Activated CD8-positive, alpha-beta memory T cell treated with anti-CD3 and anti-CD28 coated beads, Interleukin-2, amount 50 U/mL, for 4 hours (primary cell): ENCODE data around the gene TXK.

Experiments
- DNase-seq: peaks from one replicate; pipeline ENCODE4 v3.0.0-alpha.2; 2020

The TXK gene

GRCh38 chr4:48046059-48046458 is 88.0 kb downstream of the TXK start:
- DNase-seq, result no peak

GRCh38 chr4:48044298-48044697 is 89.8 kb downstream of the TXK start:
- DNase-seq, result no peak

GRCh38 chr4:48043504-48043903 is 90.5 kb downstream of the TXK start:
- DNase-seq, result no peak

GRCh38 chr4:48042979-48043461 is 91.0 kb downstream of the TXK start:
- DNase-seq, result no peak

GRCh38 chr4:48041535-48042137 is 92.4 kb downstream of the TXK start:
- no peak for DNase-seq

- DNase-seq, result no peak
Observed at GRCh38 chr4:48039561-48039960, 94.5 kb downstream of the TXK start.

- DNase-seq, result no peak
Observed at GRCh38 chr4:48038666-48039065, 95.4 kb downstream of the TXK start.

GRCh38 chr4:48037117-48037462 is 97.0 kb downstream of the TXK start:
- no peak for DNase-seq

GRCh38 chr4:48035952-48036351 is 98.1 kb downstream of the TXK start:
- no peak for DNase-seq

- DNase-seq, result peak; percentile 71
Observed at GRCh38 chr4:48033825-48034413, 100.1 kb downstream of the TXK start.

- DNase-seq, result no peak
Observed at GRCh38 chr4:48033412-48033811, 100.6 kb downstream of the TXK start.

GRCh38 chr4:48032721-48033120 is 101.3 kb downstream of the TXK start:
- no peak for DNase-seq

GRCh38 chr4:48031802-48032525 is 102.1 kb downstream of the TXK start:
- no peak for DNase-seq

- DNase-seq, result no peak
Observed at GRCh38 chr4:48030470-48030869, 103.6 kb downstream of the TXK start.

GRCh38 chr4:48028696-48029095 is 105.4 kb downstream of the TXK start:
- no peak for DNase-seq

- no peak for DNase-seq
Observed at GRCh38 chr4:48027653-48028052, 106.4 kb downstream of the TXK start.

- no peak for DNase-seq
Observed at GRCh38 chr4:48025005-48025404, 109.0 kb downstream of the TXK start.

- DNase-seq, result no peak
Observed at GRCh38 chr4:48024522-48024921, 109.5 kb downstream of the TXK start.

- no peak for DNase-seq
Observed at GRCh38 chr4:48022192-48022799, 111.8 kb downstream of the TXK start.

- DNase-seq, result no peak
Observed at GRCh38 chr4:48021100-48021499, 113.0 kb downstream of the TXK start.

GRCh38 chr4:48018112-48018511 is 115.9 kb downstream of the TXK start:
- no peak for DNase-seq

GRCh38 chr4:48017108-48017571 is 116.9 kb downstream of the TXK start:
- DNase-seq, result peak; percentile 50
